Upper lobe of left lung (tissue), 6 donors: ENCODE data around the gene FOXL3. TPM values are rescaled to one million over a fixed set of nuclear protein-coding genes. Genes with fewer than 3 reads are reported as not detected.

ENCODE experiments used
- ATAC-seq, 2 donors: fragments of 200-7000 bp; cut with Tn5 transposase; one replicate each; pipeline ENCODE4 v1.9.1; 2022; ENCODE audit warnings: mild to moderate bottlenecking in 2 of 2, moderate library complexity in 2 of 2; ENCODE audit not compliant: low FRiP score in 2 of 2
- DNase-seq, 2 donors: peaks; one replicate each; pipeline ENCODE4 v3.0.0-alpha.2; 2019 to 2020
- H3K27ac ChIP-seq, 4 donors: fragments of 200-600 bp; sonication (generic); one replicate each; pipeline ENCODE4 v1.5.1; 2016 to 2019
- H3K27me3 ChIP-seq, 4 donors: fragments of 200-600 bp; sonication (generic); one replicate each; pipeline ENCODE4 v1.5.1; 2017 to 2019
- H3K36me3 ChIP-seq, 4 donors: fragments of 200-600 bp; sonication (generic); one replicate each; pipeline ENCODE4 v1.5.1; 2016 to 2019
- H3K4me1 ChIP-seq, 4 donors: fragments of 200-600 bp; sonication (generic); one replicate each; pipeline ENCODE4 v1.5.1; 2018 to 2019
- H3K4me3 ChIP-seq, 4 donors: fragments of 200-600 bp; sonication (generic); one replicate each; pipeline ENCODE4 v1.5.1; 2017 to 2019; ENCODE audit warnings: mild to moderate bottlenecking in 2 of 4, moderate library complexity in 1 of 4
- H3K9me3 ChIP-seq, 4 donors: fragments of 200-600 bp; sonication (generic); one replicate each; pipeline ENCODE4 v1.5.1; 2018 to 2019
- EP300 ChIP-seq, 4 donors: sonication (generic); formaldehyde crosslinking; IDR thresholded peaks; one replicate each; pipeline ENCODE4 v1.5.1; 2017; ENCODE audit warnings: antibody characterized with exemption in 4 of 4, control low read depth in 2 of 4
- POLR2A ChIP-seq, 4 donors: fragments of 450-650 bp; IDR thresholded peaks; one replicate each; pipeline ENCODE4 v1.5.1; 2016 to 2017; ENCODE audit warnings: antibody characterized with exemption in 4 of 4, mild to moderate bottlenecking in 2 of 4
- POLR2AphosphoS5 ChIP-seq, 2 donors: sonication (generic); formaldehyde crosslinking; IDR thresholded peaks; one replicate each; pipeline ENCODE4 v1.5.1; 2017; ENCODE audit warnings: antibody characterized with exemption in 2 of 2
- WGBS, 2 donors: methylation state at CpG; one replicate each; pipeline ENCODE4 v1.1.5; 2017 to 2018; 5-methylcytosine and 5-hydroxymethylcytosine counted together
- total RNA-seq, 6 donors: library from RNA; depleted of rRNA in 4 of 6; stranded (reverse); fragments of >200 nt in 4 of 6; gene quantifications; one replicate each; pipeline versions ENCODE4 v1.1.0 to v1.2.1, GENCODE V29; 2016 to 2021
- TF ChIP-seq, protein P1 (sequence below), 6 experiments: fragments of 450-650 bp in 4 of 6; fragments of 200-600 bp in 2 of 6; sonication (generic) in 2 of 6; IDR thresholded peaks; one replicate each; pipeline ENCODE4 v1.5.1; 2016 to 2019; ENCODE audit warnings: antibody characterized with exemption in 6 of 6
- donor health status: DM: no; HTN: no; CAD: no; lungs with moderate emphysema.
- donor health status: DM: no; HTN: yes; CAD: no; lungs with severe emphysema.

The FOXL3 gene
- total RNA-seq, 6 donors from 2014 or later, result not detected

DNA sequence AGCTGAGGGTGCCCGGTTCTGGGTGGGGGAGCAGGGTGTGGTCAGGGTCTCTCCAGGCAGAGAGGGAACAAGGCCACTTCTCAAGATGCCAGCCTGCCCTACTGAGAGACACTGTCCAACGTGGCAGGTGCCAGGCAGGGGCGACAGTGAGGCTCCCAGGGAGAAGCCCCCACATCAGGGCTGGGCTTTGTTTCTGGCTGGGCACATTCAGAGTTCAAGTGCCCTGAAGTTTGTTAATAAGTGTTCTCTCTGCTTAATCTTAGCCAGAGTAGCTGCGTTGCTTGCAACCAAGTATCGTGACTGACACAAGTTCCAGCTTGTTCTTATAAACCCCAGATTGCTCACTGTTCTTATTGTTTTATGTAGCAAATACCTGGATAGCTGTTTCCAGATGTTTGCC lies 21.8 kb downstream of the FOXL3 start:
- no peaks in the 10 kb centered on the region for H3K4me1 ChIP-seq
- H3K9me3 ChIP-seq, result peaks cover 0 to 3% (median 0%) of the 10 kb centered on the region in 4 donors
- H3K27me3 ChIP-seq, result no peaks in the 10 kb centered on the region
- no peaks in the 10 kb centered on the region for H3K36me3 ChIP-seq
- 38 to 40% methylated on average over 5 of the region's 5 CpGs for WGBS, 2 donors
- no peak for TF ChIP-seq EP300 (IDR thresholded peaks at IDR 0.05)
- no peak for TF ChIP-seq POLR2AphosphoS5 (IDR thresholded peaks at IDR 0.05)
- TF ChIP-seq POLR2A (IDR thresholded peaks at IDR 0.05), result no peak
- TF ChIP-seq, protein P1, sequence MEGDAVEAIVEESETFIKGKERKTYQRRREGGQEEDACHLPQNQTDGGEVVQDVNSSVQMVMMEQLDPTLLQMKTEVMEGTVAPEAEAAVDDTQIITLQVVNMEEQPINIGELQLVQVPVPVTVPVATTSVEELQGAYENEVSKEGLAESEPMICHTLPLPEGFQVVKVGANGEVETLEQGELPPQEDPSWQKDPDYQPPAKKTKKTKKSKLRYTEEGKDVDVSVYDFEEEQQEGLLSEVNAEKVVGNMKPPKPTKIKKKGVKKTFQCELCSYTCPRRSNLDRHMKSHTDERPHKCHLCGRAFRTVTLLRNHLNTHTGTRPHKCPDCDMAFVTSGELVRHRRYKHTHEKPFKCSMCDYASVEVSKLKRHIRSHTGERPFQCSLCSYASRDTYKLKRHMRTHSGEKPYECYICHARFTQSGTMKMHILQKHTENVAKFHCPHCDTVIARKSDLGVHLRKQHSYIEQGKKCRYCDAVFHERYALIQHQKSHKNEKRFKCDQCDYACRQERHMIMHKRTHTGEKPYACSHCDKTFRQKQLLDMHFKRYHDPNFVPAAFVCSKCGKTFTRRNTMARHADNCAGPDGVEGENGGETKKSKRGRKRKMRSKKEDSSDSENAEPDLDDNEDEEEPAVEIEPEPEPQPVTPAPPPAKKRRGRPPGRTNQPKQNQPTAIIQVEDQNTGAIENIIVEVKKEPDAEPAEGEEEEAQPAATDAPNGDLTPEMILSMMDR (IDR thresholded peaks at IDR 0.05), result no peak
- H3K4me3 ChIP-seq, result no peak overlapping the region
- DNase-seq, result peak in 1 of 2 donors; percentile 48
- peak overlapping the region in 1 of 4 donors; percentile 57 for H3K27ac ChIP-seq
- peak; percentile 26 to 68 for ATAC-seq

DNA sequence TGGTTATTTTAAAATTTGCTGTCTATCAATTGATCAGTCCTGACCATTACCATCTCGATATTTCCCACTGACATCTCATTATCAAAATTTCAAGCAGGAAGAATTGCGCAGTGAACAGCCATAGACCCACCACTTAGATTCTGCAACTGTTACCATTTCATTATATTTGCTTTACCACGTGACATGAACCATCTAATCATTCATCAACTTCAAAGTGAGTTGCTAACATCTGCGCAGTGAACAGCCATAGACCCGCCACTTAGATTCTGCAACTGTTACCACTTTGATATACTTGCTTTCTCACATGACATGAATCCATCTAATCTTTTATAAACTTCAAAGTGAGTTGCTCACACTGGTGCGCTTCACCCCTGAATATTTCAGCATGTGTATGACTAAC lies 22.5 kb downstream of the FOXL3 start:
- no peak overlapping the region for H3K27ac ChIP-seq
- peaks cover 0 to 3% (median 0%) of the 10 kb centered on the region in 4 donors for H3K9me3 ChIP-seq
- no peaks in the 10 kb centered on the region for H3K4me1 ChIP-seq
- no peak overlapping the region for H3K4me3 ChIP-seq
- TF ChIP-seq POLR2AphosphoS5 (IDR thresholded peaks at IDR 0.05) (no peak), POLR2A (IDR thresholded peaks at IDR 0.05) (no peak), EP300 (IDR thresholded peaks at IDR 0.05) (no peak)
- TF ChIP-seq, protein P1 (IDR thresholded peaks at IDR 0.05), result no peak
- ATAC-seq, result no peak
- 62 to 68% methylated on average over 6 of the region's 6 CpGs for WGBS, 2 donors
- DNase-seq, result no peak
- no peaks in the 10 kb centered on the region for H3K36me3 ChIP-seq
- H3K27me3 ChIP-seq, result no peaks in the 10 kb centered on the region

DNA sequence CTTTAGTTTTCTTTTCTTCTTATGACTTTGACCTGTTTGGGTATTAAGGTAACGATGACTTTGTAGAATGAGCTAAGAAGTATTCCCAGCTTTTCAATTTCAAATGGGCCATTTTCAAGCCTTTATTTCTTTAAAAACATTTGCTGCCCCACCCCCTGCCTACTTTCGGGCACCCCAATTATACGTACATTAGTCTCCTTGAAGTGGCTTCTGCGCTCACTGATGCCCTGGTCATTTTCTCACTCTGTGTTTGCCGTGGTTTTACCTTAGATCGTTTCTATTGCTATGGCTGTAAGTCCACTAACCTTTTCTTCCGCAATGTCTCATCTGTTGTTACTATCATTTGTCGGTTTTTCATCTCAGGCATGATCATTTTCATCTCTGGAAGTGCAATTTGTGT lies 24.9 kb downstream of the FOXL3 start:
- no peaks in the 10 kb centered on the region for H3K27me3 ChIP-seq
- no peak for TF ChIP-seq POLR2AphosphoS5 (IDR thresholded peaks at IDR 0.05)
- TF ChIP-seq, protein P1 (IDR thresholded peaks at IDR 0.05), result no peak
- no peak for TF ChIP-seq EP300 (IDR thresholded peaks at IDR 0.05)
- no peak for TF ChIP-seq POLR2A (IDR thresholded peaks at IDR 0.05)
- H3K4me1 ChIP-seq, result peaks cover 0 to 4% (median 0%) of the 10 kb centered on the region in 4 donors
- no peak overlapping the region for H3K27ac ChIP-seq
- WGBS, 2 donors, result 95 to 97% methylated on average over 8 of the region's 8 CpGs
- ATAC-seq (no peak), DNase-seq (no peak)
- H3K4me3 ChIP-seq, result no peak overlapping the region
- H3K9me3 ChIP-seq, result no peaks in the 10 kb centered on the region
- no peaks in the 10 kb centered on the region for H3K36me3 ChIP-seq

DNA sequence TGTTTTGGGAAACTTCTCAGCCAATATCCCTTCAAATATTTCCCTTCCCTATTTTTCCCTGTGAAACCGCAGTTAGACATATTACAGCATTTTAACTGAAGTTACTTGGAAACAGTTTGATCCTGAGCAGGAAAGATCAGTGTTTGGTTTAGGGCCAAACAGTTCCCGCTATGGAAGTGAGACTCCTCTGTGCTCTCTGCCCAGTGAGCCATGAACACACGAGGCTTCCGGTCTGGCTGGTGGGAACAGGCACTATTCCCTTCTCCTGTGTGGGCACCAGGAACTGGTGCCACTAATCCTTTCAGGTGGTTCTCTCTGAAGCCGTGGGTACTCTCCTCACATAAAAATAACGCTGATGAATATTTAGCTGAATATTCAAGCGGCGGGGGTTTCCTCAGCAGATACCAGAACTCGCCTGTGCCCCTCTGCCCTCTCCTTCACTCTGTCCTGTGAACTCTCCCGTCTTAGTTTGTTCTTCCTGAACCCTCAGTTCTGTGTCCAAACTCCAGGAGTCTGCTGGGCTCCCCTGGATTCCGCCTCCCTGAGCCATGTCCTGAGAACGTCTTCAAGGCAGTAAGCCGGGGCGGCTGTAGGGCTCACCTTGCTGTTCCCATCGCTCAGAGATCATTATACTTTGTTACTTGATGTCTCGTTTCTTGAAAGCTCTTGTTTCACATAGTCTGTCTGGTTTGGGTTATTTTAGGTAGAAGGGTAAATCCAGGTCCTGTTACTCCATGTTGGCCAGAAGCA lies 25.7 kb downstream of the FOXL3 start:
- no peaks in the 10 kb centered on the region for H3K36me3 ChIP-seq
- no peak for TF ChIP-seq POLR2A (IDR thresholded peaks at IDR 0.05)
- no peak for TF ChIP-seq EP300 (IDR thresholded peaks at IDR 0.05)
- TF ChIP-seq, protein P1 (IDR thresholded peaks at IDR 0.05), result no peak
- TF ChIP-seq POLR2AphosphoS5 (IDR thresholded peaks at IDR 0.05), result no peak
- H3K4me3 ChIP-seq, result no peak overlapping the region
- H3K9me3 ChIP-seq, result no peaks in the 10 kb centered on the region
- no peaks in the 10 kb centered on the region for H3K27me3 ChIP-seq
- no peak for DNase-seq
- 72 to 83% methylated on average over 16 of the region's 16 CpGs for WGBS, 2 donors
- H3K4me1 ChIP-seq, result peaks cover 0 to 4% (median 0%) of the 10 kb centered on the region in 4 donors
- ATAC-seq, result no peak
- H3K27ac ChIP-seq, result no peak overlapping the region
